NCI-H748 (cell line): ENCODE data around the gene ALPP.

ENCODE experiments used
- DNase-seq: peaks from one replicate; lab custom pipeline; 2025; ENCODE audit not compliant: unreplicated experiment; lab: John Stamatoyannopoulos, UW

Gene ALPP

DNA sequence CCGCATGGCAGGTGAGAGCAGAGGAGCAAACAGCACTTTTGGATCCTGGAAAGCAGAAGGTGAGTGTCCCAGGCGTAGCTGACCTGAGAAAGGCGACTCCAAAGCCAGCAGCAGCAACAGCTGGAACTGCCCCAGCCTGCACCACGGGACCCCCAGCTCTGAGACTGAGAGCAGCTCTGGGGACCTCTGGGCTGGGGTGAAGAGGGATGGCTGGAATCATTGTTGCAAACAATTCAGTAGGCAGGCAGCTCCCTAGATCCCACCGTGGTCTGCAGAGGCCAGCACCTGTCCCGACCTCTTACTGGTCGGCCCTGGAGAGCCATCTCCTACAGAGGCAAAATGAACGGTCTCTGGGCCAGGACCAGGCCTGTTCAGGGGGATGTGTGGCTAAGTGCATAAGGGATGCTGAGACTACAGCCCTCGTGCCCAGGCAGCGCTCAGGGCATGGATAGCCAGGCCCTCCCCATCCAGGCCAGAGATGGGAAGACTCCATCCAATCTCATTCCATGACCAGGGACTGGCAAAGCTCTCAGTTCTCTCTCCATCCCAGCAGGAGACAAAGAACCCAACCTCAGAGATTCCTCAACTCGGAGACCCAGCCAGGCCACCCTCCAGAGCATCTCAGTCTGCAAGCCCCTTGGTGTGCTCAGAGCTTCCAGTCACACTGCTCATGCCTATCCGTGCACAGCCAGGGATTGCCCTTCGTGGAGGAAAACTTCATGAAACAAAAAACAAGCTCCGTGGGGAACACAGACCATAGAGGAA lies 38.2 kb upstream of the ALPP start:
- DNase-seq: no peak

DNA sequence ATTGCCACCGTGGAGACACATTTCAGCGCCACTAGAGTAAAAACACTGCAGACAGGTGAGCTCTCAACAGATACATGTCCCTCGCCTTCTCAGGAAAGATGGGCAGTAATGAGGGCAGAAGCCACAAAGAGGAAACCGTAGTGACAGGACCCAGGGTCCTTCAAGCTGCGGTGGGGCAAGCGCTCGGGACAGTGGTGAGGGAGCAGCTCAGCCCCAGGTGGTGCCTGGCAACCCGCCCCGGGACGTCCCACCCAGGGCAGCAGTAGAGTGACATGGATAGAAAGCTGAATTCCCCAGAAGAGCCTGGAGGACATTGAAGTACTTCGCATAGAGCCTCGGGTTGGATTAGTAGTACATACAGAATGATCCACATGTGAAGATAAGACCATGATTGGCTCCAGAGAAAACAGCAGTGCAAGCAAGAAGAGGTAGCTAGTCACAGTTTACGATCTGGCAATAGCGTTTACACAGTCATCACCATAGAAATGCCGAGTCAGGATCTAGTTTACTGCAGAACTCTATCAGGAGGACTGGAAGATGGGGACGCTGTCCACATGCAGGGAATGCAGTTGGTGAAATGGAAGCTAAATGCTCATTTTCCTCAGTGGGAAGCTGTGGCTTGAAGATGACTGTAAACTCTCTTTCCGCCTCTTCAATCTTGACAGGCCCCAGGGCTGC lies 37.4 kb upstream of the ALPP start:
- no peak for DNase-seq

DNA sequence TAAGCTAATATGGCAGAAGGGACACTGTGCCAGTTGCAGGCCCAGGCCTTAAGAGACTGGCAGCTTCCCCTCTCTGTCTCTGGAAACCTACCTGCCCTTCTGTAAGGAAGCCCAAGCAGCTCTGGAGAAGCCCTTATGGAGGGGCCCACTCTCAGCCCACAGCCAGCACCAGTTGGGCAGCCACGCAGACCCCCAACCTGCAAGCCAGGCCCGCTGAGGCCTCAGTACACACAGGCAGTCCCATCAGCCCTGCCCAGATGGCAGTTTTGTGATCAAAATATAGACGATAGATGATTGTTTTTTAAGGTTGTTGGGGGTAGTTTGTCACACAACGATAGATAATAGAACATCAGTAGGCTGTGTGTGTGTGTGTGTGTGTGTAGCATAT lies 36.8 kb upstream of the ALPP start:
- no peak for DNase-seq

DNA sequence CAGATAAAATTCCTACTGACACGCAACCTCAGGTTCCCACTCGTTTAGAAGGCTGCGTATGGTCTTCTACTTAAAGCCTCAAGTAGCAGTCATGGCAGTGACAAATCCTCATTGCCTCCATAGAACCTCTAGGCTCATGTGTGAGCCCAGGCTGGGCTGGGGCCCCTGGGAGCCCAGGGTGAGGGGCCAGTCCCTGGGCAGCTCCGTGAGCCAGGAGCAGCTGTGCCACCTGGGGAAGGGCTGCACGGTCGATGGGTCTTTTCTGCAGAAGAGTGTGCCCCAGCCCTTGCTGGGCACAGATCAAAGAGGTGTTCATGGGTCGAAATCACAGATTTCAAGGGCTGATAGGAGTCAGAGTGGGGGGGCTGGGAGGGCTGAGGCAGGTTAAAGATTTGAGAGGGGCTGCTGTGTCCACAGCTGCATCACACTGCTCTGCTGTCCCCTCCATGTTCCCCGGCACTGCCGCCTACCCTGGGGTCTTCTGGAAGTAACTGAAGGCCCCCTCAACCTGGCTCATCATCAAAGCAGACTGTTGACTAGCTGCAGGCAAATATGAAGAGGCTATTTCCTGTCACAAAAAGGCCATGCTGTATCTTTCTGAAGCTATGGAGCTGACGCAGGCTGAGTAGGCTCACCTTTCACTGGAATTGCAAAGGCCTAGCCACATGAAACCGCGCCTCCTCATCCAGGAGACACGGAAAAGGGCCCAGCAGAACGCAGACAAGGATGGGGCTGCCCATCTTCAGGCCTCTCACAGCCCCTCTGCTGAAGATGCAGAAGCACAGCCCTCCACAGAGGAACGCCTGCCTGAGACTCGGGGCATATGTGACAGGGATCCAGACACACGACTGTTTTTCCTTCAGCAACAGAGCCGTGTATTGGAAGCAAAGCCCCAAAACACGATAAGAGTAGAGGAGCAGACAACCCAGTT lies 35.7 kb upstream of the ALPP start:
- no peak for DNase-seq

DNA sequence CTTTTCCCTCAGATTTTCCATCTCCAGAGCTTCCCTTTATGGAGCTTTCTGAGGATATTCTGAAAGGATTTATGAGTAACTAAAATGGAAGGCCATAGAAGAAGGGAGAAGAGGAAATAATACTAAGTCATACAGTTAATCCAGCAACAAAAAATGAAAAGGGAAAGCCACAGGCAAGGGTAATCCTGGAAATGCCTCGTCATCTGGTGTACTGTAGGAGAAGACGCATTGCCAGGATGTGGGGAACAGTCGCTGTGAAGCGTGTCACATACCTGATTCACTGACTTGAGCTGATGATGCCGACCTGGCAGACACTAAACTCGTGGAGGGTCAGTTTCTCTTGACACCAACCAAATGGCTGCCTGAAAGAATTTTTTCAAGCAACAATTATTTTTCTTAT lies 34.7 kb upstream of the ALPP start:
- no peak for DNase-seq

DNA sequence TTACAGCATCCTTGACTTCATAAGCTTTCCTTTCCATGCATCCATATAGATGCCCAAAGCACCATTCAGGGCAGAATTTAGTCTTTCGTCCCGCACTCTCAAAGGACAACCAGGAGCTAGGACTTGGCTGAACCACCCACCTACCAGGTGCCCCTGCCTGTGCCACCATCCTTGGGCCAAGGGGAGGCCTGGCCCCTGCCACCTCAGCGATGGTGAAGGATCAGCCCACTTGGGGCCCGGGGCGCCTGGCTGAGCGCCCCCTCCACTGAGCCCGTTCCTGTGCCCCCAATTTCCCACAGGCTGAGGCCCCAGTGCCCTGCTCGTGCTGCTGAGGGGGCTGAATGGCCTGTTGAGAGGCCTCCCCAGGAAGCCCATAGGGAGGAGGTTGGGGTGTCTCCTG lies 33.3 kb upstream of the ALPP start:
- no peak for DNase-seq

DNA sequence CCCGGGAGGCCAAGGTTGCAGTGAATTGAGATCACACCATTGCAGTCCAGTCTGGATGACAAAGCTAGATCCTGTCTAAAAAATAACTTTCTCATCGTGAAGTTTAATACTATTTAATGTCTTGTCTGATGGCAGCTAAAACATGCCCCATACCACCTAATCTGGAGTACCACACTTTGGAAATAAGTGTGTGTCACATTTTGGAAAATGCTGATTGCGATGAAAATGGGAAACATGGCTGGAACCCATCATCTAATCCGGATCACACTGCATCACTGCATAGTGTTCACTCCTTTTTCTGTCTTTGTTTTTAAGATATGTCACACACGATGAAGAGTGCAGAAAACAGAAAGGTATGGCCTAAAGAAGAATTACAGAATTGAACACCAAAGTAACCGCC lies 31.2 kb upstream of the ALPP start:
- no peak for DNase-seq

DNA sequence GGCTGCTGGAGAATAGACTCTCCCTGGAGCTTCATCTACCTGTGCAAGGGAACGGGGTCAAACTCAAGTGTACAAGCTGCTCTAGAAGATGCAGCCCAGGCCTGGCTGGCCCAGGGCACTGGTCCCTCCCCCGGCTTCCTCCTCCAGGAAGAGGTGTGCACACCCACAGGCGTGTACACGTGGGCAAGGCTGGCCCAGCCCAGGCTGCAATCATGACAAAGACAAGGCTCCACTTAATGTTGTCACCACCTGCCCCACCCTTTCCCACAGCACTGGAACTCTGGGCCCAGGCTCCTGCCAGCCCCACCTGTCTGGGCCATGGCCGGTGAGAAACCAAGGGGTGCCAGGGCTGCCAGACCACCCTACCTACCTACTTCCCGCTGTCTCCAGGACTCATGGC lies 29.6 kb upstream of the ALPP start:
- DNase-seq: peak; percentile 45

DNA sequence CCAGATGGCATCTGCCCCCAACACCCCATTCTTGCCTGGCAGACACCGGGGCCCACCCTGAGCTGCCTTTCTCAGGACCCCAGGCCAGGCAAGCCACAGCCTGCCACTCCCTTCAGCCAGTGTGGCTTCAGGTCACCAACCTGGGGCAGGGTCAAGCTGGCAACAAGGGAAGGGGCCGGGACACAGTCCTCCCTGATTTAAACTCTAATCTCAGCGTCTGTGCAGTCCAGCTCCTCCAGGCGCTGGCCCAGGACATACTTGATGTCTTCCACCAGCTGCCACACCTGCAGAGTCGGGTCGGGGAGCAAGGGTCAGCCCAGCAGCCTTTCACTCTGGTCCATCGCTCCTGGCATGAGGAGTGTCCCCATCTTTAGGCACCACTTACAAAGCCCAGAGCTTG lies 29.0 kb upstream of the ALPP start:
- no peak for DNase-seq

DNA sequence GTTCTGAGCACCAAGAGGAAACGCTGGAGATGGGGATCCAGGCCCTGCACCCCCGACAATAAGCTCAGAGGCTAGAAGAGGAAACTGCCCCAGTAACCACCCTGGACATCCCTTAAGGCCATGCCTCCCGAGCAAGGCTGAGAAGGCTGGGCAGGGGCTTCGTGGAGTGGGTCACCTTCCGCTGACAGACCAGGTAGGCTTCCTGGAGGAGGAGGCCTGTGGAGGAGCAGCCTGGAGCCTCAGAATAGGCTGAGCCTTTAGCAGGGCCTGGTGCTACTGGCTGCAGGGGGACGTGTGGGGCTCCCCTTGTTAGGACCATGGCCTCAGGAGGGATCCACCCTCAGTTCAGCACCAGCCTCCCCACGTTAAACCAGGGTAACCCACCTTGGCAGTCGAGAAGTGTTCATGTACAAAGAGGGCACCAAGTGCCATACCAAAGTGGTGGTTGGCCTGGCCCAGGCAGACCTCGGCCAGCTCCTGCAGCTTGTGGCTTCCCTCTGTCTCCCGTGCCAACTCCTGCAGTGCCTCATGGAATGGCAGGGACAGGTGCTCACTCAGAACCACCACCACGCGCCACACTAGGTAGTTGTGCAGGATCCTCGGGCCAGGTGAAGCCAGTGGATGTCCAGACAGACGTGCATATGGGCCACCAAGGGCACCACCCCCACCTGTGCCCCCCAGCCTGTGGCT lies 28.5 kb upstream of the ALPP start:
- no peak for DNase-seq

DNA sequence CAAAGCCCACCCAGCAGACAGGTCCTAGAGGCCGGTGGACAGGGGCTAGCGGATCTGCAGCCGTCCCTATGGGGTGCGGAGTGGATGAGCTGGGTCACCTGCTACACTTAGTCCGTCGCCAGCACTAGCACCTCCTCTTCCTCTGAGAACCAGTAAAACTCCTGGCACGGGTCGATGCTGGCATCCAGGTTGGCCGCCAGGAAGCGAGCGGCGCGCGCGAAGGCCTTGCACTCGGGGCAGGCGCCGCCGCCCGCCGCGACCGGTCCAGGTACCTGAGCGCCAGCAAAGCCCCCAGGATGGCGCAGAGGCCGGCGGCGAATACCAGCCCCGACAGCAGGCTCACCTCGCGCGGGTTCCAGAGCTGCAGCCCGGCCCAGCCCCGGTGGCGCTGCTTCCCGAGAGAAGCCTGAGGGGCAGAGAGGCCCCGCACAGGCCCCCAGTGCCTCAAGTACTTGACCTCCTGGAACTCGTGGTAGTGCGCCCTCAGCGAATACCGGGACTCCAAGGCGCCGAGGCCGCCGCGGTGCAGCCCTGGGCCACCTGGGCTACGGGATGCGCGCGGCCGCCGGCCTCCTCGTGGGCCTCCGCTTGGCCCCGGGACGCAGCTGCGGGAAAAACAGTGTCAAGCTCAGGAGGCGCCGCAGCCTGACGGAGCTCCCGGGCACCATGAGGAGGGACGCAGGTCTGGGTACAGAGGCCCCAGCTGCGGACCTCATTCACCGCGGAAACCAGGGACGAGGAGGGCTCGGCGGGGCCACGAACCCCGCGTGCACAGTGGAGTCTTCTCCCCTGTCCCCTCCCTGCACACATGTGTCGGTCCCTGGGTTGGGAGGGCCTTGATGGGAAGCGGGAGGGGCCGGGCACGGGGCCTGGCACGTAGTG lies 27.5 kb upstream of the ALPP start:
- peak; percentile 61 for DNase-seq

DNA sequence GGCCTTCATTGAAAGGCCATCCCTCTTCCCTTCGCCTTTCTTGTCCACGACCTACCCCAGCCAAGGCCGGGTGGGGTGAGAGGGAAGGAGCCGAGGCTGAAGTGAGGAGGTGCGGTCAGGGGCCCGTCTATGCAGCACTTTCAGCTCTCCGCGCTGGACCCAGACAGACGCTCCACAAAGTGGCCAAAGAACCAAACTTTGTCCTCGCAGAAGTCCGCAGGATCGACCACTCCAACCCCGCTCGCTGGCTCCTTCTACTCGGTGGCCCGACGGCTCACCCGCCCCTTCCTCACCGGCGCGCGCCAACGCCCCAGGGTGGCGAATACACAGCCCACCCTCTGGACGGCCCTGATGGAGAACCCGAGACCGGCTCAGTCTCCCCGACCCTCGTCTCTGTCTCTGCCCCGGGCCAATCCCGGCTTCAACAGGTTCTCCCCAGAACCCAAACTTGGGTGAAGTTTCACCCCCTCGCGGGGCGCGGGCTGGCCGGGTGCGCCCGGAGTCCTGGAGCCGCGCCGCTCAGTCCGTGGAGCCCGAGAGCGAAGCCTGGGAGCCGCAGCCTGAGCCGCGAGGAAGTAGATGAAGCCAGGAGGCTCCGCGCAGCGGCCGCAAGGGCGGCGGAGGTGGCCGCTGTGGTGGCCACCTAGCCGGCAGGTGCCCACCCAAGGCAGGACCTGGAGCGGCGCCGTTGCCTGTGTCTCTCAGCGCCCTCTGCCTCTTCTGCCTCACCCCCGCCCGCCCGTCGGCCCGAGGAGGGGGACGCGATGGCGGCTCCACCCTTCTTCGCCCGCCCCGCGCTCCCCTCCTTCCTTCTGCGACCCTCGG lies 26.7 kb upstream of the ALPP start:
- peak; percentile 21 for DNase-seq

DNA sequence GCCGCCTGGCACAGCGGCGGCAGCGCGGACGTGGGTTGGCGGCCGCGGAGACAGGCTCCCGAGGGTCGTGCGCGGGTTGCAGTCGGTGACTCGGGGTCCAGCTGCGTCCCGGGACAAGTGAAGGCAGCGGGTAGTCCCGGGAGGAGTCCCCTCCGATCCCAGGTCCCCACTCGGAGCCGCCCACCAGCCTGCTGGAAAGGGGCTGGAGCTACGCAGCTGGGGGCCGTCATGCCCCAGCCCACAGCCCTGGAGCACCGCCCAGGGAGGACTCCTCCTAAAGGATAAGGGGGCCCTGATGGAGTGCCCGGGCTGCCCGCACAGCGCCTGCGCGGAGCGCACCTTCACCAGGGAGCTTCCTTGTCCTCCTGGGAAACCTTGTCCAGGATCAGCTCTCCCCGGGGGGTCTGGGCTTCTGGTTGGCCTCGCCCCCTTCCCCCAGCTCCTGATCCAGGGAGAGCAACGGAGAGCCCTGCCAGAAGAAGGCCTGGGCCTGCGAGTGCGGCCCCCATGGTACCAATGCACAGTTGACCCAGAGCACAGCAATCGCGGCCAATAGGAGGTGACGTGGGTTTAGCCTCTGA lies 25.9 kb upstream of the ALPP start:
- DNase-seq: no peak

DNA sequence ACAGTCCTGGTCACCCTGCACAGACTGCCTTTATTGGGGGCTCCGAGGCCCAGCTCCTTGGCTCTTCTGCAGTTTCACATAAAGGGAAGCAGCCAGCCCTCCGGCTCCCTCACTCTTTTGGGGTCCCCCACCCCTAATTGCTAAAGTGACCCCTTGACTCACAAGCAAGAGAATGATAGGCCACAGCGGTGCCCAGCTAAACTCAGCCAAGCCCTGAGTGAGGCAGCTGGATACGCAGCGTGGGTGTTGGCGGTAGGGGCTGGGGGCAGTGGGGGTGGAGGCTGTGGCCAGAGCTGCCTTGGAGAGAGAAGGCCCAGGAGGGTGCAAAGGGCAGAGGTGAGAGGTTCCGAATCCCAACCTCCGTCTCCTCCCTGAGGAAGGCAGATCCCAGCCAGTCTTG lies 25.5 kb upstream of the ALPP start:
- DNase-seq: no peak

DNA sequence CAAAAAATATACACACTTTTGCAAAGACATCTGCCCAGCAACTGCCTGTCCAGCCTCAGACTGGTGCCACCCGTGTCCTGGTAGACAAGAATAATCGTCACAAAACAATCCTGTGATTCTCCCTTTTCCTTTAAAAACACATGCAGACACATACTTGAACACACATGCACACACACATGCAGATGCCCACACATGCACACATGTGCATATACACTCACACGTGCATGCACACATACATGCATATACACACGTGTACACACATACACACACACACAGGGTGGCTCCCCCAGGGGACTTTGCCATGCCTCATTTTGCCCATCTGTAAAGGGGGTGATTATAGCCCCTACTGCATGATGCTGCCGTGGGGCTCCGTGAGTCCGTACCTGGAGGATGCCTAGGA lies 24.9 kb upstream of the ALPP start:
- no peak for DNase-seq

DNA sequence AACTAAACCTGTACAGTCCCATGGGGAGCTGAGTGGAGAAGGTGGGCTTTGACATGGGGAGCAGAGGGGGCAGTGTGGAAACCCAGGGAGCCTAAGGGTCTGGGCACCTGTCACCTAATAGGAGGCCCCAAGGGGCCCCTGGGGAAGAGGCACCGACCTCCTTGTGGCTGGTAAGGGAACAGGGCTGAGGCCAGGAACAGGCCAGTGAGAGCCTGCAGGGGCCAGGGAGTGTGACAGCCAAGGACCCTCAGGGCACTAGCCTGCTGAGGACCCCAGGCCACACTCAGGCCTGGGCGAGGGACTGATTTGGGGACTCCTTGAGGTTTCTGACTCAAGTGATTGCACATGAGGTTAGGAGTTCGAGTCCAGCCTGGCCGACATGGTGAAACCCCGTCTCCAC lies 24.5 kb upstream of the ALPP start:
- no peak for DNase-seq

DNA sequence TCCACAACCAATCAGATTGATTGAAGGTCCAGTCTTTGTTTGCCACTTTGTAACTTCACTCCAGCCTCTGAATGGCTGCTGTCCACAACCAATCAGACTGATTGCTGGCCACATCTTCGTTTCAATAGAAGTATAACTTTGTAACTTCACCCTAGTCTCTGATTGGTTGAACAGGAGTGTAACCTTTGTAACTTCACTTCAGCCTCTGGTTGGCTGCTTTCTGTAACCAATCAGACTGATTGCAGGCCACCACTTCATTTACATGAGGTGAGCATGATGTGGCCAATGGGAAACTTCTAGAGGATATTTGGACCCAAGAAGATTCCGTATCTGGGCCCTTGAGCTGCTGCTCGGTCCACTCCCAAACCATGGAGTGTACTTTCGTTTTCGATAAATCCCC lies 16.9 kb upstream of the ALPP start:
- DNase-seq: no peak

DNA sequence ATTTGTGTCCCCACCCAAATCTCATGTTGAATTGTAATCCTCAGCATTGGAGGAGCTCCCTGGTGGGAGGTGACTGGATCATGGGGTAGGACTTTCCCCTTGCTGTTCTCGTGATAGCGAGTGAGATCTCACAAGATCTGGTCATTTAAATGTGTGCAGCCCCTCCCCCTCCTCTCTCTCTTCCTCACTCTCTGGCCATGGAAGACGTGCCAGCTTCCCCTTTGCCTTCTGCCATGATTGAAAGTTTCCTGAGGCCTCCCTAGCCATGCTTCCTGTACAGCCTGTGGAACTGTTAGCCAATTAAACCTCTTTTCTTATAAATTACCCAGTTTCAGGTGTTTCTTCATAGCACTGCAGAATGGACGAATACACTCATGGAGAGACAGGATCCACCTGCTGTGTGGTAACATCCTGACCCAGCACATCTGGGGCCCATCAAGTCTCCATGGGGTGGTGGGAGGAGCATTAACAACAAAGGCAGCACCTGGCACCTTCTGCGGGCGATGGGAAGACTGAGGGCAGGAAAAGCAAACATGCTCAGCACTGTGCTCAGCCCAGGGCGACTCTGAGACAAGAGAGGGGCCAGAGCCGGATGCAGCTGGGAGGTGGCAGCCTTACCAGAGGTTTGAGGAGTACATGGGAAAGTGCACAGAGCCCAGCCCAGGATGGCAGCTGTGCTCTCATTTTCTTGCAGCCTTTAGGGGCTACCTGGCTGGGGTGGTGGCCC lies 16.2 kb upstream of the ALPP start:
- peak; percentile 81 for DNase-seq
